ENCODE data around the gene FRG2.
"Not testable (repeated sequence)": the region's sequence is repeated elsewhere in the genome, so short reads cannot be mapped to it uniquely, and the experiment has no call there.

FRG2 gene

DNA sequence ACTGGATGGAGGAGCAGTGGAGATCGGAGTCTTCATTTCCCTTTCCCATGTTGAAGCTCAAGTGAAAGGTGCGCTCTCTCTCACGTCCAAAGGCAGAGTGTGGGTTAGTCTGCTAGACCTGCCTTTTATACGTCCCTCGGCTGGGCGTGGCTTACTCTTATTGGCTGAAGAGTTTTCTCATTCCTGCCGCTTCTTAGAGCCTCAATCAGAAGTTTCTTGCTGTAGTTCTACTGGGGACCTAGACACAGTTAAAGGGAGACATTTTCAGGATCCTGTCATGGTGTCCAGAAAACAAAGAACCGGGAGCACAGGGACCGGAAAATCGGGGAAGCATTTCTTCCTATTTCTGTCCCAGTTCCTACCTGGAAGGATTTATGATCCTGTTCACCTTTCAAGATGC lies at the start of gene FRG2:
TSS of gene FRG2 (minus strand) at position 101 of the 400 bp plus-strand sequence. CDS start at position 49, 52 bp downstream.
- not testable (repeated sequence) for H3K9me3 ChIP-seq; H3K36me3 ChIP-seq; H3K4me1 ChIP-seq (ENCODE audit: control insufficient read depth in 1 of 2, insufficient read depth in 1 of 2, low read depth in 1 of 2, low read length in 1 of 2); H3K4me3 ChIP-seq (ENCODE audit: low read depth in 1 of 2, low read length in 1 of 2); H3K27ac ChIP-seq
- H3K27me3 ChIP-seq, result peaks cover 28% of the 10 kb centered on the region

DNA sequence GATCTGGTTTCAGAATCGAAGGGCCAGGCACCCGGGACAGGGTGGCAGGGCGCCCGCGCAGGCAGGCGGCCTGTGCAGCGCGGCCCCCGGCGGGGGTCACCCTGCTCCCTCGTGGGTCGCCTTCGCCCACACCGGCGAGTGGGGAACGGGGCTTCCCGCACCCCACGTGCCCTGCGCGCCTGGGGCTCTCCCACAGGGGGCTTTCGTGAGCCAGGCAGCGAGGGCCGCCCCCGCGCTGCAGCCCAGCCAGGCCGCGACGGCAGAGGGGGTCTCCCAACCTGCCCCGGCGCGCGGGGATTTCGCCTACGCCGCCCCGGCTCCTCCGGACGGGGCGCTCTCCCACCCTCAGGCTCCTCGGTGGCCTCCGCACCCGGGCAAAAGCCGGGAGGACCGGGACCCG lies 41.3 kb upstream of the FRG2 start:
- not testable (repeated sequence) for H3K27me3 ChIP-seq; H3K27ac ChIP-seq; H3K4me1 ChIP-seq (ENCODE audit: control insufficient read depth in 1 of 2, insufficient read depth in 1 of 2, low read depth in 1 of 2, low read length in 1 of 2); H3K36me3 ChIP-seq; H3K4me3 ChIP-seq (ENCODE audit: low read depth in 1 of 2, low read length in 1 of 2); H3K9me3 ChIP-seq

DNA sequence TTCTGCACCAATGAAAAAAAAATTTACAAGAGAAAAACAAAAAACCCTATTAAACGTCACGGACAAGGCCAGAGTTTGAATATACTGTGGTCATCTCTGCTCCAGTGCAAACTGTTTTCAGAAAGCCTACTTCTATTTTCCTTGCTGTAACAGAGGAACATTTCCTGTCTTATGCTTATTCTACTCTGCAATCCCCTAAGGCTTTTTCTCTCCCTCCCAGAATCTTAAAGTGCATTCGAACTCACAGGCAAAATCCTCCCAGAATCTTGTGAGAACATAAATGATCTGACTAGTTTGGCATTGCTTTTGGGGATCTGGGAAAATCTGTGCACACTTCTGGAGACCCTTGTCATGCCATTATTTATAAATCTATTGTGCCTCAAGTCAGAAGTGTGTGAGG lies 37.7 kb upstream of the FRG2 start:
- not testable (repeated sequence) for H3K36me3 ChIP-seq; H3K4me1 ChIP-seq (ENCODE audit: control insufficient read depth in 1 of 2, insufficient read depth in 1 of 2, low read depth in 1 of 2, low read length in 1 of 2); H3K4me3 ChIP-seq (ENCODE audit: low read depth in 1 of 2, low read length in 1 of 2); H3K9me3 ChIP-seq; H3K27me3 ChIP-seq; H3K27ac ChIP-seq

DNA sequence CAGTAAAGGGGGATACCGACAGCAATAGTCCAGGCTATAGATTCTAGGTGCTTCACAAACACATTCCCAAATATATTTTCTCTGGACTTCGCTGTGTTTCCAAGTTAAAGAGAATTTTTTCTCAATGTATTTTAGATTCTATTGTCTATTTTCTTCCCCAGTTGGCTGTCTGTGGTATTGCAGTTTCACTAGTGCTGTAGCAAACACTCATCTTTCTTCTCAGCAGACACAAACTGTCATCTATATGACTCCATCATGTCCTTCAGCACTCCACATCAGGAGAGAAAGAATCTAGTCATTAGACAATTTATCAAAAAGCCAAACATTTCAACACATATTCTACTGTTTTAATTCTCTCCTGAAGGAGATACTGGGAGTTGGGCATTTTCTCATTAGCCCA lies 37.3 kb upstream of the FRG2 start, which contains the start of gene DBET:
TSS of gene DBET (plus strand) at position 161 of the 400 bp plus-strand sequence.
- H3K27me3 ChIP-seq; H3K4me3 ChIP-seq (ENCODE audit: low read depth in 1 of 2, low read length in 1 of 2); H3K36me3 ChIP-seq; H3K27ac ChIP-seq; H3K4me1 ChIP-seq (ENCODE audit: control insufficient read depth in 1 of 2, insufficient read depth in 1 of 2, low read depth in 1 of 2, low read length in 1 of 2); H3K9me3 ChIP-seq: not testable (repeated sequence)

DNA sequence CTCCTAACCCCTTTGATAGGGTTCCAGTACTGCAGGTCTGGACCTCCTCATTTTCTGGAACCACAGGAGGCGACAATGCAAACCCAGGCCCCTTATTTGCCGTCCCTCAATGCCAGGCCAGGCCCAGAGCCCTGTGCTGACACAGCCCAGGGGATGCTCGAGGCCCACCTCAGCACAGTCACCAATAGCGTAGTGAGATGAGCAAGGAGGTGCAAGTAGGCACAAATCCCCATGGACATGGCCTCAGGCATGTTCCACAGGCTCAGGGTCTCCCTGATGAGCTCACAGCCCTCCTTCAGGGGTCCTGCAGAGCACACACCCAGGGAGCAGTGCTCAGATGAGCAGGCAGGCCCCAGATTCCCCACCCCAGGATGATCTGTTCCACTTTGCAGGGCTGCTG lies 31.9 kb upstream of the FRG2 start:
- not testable (repeated sequence) for H3K36me3 ChIP-seq; H3K9me3 ChIP-seq; H3K4me3 ChIP-seq (ENCODE audit: low read depth in 1 of 2, low read length in 1 of 2); H3K27me3 ChIP-seq; H3K27ac ChIP-seq; H3K4me1 ChIP-seq (ENCODE audit: control insufficient read depth in 1 of 2, insufficient read depth in 1 of 2, low read depth in 1 of 2, low read length in 1 of 2)

DNA sequence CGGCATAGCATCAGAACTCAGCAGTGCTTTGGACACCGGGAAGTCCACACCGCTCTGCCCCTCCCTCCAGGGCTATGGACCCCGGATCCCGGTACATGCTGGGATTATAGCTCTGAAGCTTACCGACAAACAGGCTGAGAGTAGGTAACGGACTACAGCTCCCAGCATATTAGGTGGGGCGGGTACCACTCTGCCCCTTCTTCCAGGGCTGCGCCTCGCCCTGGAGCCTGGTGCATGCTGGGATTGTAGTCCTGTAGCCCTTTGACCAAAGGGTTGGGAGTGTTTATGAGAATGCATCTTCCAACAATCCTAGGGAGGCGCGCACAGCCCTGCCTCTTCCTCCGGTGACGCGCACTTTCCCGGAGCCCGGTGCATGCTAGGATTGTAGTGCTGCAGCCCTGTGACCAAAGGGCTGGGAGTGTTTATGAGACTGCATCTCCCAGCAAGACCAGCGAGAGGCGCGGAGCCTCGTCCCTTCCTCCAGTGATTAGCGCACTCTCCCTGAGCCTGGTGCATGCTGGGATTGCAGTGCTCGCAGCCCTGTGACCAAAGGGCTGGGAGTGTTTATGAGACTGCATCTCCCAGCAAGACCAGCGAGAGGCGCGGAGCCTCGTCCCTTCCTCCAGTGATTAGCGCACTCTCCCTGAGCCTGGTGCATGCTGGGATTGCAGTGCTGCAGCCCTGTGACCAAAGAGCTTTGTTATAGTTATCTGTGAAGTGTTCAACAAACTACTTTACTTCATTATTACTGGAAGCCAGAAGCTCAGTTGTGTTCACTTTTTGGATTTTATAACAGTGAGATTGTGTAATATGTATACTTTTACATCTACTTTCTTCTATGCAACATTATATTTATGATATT lies 22.6 kb upstream of the FRG2 start:
- not testable (repeated sequence) for H3K9me3 ChIP-seq; H3K36me3 ChIP-seq; H3K27ac ChIP-seq; H3K4me3 ChIP-seq (ENCODE audit: low read depth in 1 of 2, low read length in 1 of 2); H3K4me1 ChIP-seq (ENCODE audit: control insufficient read depth in 1 of 2, insufficient read depth in 1 of 2, low read depth in 1 of 2, low read length in 1 of 2); H3K27me3 ChIP-seq

DNA sequence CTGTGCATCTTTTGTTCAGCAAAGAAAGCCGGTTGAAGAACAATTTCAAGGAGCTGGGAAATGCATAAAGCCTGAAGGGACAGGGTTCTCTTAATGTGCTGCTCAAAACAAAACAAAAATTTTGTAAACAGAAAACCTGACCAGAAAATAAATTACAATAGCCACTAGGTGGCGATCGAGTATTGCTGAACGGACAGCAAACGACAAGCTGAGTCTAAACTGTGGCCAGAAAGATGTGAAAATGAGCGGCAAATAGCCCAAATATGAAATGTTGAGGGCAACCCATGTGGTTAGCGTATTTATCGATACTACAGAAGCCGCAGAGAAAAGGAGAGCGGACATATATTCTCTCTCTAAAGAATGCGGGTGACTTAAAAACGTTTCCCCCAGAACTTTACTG lies 20.6 kb upstream of the FRG2 start:
- not testable (repeated sequence) for H3K27ac ChIP-seq; H3K4me3 ChIP-seq (ENCODE audit: low read depth in 1 of 2, low read length in 1 of 2); H3K27me3 ChIP-seq; H3K36me3 ChIP-seq; H3K4me1 ChIP-seq (ENCODE audit: control insufficient read depth in 1 of 2, insufficient read depth in 1 of 2, low read depth in 1 of 2, low read length in 1 of 2); H3K9me3 ChIP-seq

DNA sequence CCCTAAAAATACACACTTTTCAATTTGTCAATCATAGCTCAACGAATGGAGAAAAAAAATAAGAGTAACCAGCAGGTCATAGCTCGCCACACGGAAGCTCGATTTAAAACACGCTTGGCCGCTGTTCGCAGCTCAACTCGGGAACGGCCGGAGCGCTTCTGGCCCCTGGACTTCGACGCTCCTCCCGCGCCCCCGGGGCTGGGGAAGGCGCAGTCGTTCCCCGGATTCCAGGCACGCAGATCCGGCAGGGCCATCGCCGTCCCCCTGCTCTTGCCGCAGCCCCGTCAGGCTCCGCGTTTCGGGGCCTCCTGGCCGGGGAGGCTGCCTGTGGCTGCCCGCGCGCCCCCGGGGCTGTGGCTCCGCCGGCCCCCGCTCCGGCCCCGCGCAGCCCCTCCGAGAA lies 13.8 kb upstream of the FRG2 start:
- H3K36me3 ChIP-seq; H3K4me1 ChIP-seq (ENCODE audit: control insufficient read depth in 1 of 2, insufficient read depth in 1 of 2, low read depth in 1 of 2, low read length in 1 of 2); H3K9me3 ChIP-seq; H3K27ac ChIP-seq; H3K4me3 ChIP-seq (ENCODE audit: low read depth in 1 of 2, low read length in 1 of 2): not testable (repeated sequence)
- H3K27me3 ChIP-seq, result peaks cover 40% of the 10 kb centered on the region

DNA sequence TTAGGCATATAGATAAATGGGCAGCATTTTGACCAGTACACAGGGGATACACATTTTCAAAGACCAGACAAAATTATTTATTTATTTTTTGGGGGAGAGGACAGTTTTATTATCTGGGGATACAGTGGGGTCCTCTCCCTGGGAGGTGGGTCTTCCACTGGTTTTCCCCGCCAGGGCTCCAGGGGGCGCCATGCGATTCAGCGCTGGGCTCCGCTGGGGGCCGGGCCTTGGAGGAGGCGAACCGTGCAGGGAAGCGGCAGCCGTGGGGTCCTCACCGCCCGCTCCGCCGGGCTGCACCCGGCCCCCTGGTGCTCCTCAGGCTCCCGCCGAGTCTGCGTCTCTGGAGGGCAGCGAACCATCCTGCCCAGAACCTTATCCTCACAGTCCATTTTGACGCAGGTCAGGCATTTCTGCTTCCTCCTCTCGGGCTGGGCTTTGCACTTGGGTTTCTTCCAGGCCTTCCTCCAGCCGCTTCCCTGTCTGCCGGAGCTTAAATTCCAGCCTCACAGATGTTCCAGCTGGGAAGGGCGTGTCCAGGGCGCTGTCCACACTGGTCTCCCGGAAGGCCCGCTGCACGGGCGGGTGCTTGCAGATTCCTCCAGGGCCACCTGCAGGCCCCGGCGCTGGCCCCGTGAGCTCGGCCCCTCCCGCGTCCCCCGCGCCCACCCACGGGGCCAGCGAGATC lies 10.8 kb upstream of the FRG2 start:
- peaks cover 67% of the 10 kb centered on the region for H3K27me3 ChIP-seq
- H3K4me1 ChIP-seq (ENCODE audit: control insufficient read depth in 1 of 2, insufficient read depth in 1 of 2, low read depth in 1 of 2, low read length in 1 of 2); H3K4me3 ChIP-seq (ENCODE audit: low read depth in 1 of 2, low read length in 1 of 2); H3K27ac ChIP-seq; H3K9me3 ChIP-seq; H3K36me3 ChIP-seq: not testable (repeated sequence)

DNA sequence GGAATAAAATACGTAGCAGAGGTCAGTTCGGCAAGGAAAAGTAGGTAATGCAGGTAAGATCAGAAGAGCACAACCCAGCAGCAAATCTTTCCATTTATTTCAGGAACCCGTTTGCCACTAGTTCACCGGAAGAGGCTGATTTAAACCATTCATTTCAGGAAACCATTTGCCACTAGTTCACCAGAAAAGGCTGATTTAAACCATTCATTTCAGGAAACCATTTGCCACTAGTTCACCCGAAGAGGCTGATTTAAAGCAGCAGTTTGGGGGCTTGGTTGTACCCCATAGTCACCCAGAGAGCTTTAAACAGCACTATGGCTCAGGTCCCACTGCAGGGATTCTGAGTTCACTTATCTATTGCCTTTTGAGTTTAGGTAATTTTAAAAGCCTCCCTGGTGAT lies 4.2 kb upstream of the FRG2 start:
- not testable (repeated sequence) for H3K9me3 ChIP-seq; H3K36me3 ChIP-seq; H3K4me3 ChIP-seq (ENCODE audit: low read depth in 1 of 2, low read length in 1 of 2); H3K4me1 ChIP-seq (ENCODE audit: control insufficient read depth in 1 of 2, insufficient read depth in 1 of 2, low read depth in 1 of 2, low read length in 1 of 2); H3K27ac ChIP-seq
- H3K27me3 ChIP-seq, result peaks cover 41% of the 10 kb centered on the region

DNA sequence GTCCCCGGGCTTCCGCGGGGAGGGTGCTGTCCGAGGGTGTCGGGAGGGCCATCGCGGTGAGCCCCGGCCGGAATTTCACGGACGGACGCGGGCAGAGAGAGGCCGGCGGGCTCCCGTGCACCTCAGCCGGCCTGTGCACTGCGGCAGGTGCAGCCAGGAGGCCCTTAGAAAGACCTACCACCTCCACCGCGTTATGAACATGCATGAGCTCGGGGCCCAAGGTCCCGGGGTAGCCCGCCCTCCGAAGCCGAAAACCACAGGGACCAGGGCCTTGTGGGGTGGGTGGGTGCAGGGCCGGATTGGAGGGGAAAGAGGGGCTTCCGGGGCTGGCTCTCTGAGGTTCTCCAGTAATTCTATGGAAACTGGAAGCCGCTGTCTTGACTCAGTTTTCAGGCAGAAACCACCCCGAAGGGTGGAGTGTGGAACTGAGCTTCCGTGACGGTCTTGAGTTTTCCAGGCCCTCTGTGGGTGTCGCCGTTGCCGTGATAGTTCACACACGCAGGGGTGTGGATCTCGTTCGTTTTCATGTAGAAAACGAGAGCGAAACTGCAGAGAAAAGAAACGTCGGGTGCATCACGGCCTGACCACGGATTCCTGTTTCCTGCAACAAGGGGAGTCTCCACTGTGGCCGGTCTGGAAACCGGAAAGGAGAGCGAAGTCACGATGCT lies 4.3 kb downstream of the FRG2 start:
- not testable (repeated sequence) for H3K36me3 ChIP-seq; H3K9me3 ChIP-seq; H3K27ac ChIP-seq; H3K4me1 ChIP-seq (ENCODE audit: control insufficient read depth in 1 of 2, insufficient read depth in 1 of 2, low read depth in 1 of 2, low read length in 1 of 2); H3K4me3 ChIP-seq (ENCODE audit: low read depth in 1 of 2, low read length in 1 of 2)
- peaks cover 67% of the 10 kb centered on the region for H3K27me3 ChIP-seq

DNA sequence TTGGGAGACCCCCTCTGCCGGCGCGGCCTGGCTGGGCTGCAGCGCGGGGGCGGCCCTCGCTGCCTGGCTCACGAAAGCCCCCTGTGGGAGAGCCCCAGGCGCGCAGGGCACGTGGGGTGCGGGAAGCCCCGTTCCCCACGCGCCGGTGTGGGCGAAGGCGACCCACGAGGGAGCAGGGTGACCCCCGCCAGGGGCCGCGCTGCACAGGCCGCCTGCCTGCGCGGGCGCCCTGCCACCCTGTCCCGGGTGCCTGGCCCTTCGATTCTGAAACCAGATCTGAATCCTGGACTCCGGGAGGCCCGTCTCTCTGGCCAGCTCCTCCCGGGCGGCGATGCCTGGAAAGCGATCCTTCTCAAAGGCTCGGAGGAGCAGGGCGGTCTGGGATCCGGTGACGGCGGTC lies 5.1 kb downstream of the FRG2 start:
- not testable (repeated sequence) for H3K27ac ChIP-seq; H3K4me3 ChIP-seq (ENCODE audit: low read depth in 1 of 2, low read length in 1 of 2); H3K4me1 ChIP-seq (ENCODE audit: control insufficient read depth in 1 of 2, insufficient read depth in 1 of 2, low read depth in 1 of 2, low read length in 1 of 2); H3K36me3 ChIP-seq; H3K9me3 ChIP-seq
- peaks cover 72% of the 10 kb centered on the region for H3K27me3 ChIP-seq
